Posterior vena cava (tissue), 2 donors: ENCODE data around the gene ZNF41. TPM values are rescaled to one million over a fixed set of nuclear protein-coding genes. Genes with fewer than 3 reads are reported as not detected.
"Not testable (repeated sequence)": the region's sequence is repeated elsewhere in the genome, so short reads cannot be mapped to it uniquely, and the experiment has no call there.

Source experiments
- DNase-seq: peaks from one replicate; pipeline ENCODE4 v3.0.0-alpha.2; 2020; ENCODE audit warnings: low spot score
- intact Hi-C, 2 donors: fragments of 100-400 bp; cut with DNase I; formaldehyde crosslinking; loops; one replicate each; pipeline versions ENCODE4 v1.14.1 to v1.14.2; 2022 to 2023
- total RNA-seq, 2 donors: library from RNA; stranded (reverse); fragmentation: NEBNext Ultra II Directional; extraction: Animal tissue kit (Norgen Biotek cat#: 25700); gene quantifications; one replicate each; pipeline ENCODE4 v1.2.1, GENCODE V29; 2021
- donor health status: DM: yes; HTN: yes; CAD: no.
- donor health status: DM: yes; HTN: yes; CAD: no.

ZNF41 gene
- total RNA-seq, 2 donors from 2014 or later, result 6.4 to 8.5 TPM

DNA sequence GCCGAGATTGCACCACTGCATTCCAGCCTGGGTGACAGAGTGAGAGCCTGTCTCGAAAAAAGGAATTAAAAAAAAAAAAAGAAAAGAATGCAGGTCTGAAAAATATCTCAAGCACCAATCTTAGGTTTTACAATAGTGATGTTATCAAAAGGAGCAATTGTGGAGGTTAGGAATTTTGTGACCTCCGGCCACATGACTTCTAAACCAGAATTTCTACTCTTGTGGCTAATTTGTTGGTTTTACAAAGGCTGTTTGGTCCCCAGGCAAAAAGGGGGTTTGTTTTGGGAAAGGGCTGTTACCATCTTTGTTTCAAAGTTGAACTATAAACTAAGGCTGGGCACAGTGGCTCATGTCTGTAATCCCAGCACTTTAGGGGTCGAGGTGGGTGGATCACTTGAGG, 15.4 kb upstream of the ZNF41 start:
- intact Hi-C loops, result no loop called here

DNA sequence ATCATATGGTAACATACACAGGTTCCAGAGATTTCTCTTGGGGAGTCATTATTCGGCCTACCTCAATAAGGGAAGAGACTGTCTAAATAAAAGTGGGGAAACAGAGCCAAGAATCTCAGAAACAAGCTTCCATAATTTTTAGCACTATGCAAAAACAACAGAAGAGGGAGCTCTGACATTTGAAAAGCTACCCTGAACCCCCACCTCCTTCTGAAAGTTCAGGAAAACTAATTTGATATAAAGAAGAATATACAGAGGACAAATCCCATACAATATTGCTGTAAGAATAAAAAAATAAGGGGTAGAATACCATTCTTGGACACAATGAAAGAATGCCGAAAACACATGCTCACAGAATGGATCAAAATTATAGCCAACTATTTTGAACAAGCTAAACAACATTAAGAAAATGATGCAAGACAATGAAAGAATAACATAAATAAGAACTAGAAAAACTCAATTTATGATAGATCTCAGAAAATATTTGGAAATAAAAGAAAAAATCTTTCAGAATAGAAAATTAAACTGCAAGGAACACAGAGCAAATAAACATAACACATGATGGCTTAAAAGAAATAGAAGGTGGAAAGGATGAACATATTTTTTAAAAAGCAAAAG, 14.4 kb upstream of the ZNF41 start:
- no peak for DNase-seq
- intact Hi-C loops, result no loop called here

More for the DNA sequence above, 15.4 kb upstream of the ZNF41 start:
- DNase-seq, result no peak

DNA sequence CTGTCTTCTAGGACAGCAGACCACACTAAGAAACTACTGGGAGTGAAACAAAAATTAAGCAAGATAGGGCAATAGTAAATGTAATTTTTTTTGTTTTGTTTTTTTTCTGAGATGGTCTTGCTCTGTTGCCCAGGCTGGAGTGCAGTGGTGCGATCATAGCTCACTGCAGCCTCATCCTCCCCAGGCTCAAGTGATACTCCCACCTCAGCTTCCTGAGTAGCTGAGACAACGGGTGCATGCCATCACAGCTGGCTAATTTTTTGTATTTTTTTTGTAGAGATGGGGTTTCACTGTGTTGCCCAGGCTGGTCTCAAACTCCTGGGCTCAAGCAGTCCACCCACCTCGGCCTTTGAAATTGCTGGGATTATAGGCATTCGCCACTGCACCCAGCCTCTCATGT, 9.1 kb upstream of the ZNF41 start:
- DNase-seq, intact Hi-C loops: not testable (repeated sequence)

DNA sequence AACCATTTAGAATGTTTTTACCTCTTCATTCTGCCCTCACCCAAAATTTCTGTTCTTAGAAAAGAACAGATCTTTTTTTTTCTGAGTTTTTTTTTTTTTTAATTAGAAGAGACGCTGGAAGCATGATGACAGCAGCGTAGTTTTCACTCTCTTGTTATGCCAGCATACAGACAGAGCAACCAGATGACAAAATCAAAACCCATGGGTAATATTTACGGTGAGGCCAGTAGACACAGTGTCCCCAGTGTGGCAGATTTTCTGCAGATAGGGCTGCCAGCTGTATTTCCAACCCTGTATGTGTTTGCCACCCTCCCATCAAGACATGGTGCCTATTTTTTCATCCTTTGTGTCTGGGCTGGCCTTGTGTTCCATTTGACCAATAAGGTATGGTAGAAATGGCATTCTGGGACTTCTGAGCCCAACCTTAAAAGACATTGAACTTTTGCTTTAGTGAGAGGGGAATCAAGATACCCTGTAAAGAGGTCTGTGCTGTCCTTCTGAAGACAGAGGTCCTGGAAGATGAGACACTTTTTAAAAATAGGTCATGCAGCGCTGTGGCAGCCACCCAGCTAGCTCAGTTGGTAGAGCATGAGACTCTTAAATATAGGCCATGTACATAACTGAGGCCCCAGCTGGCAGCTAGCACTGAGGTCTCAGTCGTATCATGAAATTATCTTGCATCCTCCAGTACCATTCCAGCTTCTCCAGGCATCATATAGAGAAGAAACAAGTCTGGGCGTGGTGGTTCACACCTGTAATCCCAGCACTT, 6.7 kb upstream of the ZNF41 start:
- no peak for DNase-seq
- intact Hi-C loops, result no loop called here

DNA sequence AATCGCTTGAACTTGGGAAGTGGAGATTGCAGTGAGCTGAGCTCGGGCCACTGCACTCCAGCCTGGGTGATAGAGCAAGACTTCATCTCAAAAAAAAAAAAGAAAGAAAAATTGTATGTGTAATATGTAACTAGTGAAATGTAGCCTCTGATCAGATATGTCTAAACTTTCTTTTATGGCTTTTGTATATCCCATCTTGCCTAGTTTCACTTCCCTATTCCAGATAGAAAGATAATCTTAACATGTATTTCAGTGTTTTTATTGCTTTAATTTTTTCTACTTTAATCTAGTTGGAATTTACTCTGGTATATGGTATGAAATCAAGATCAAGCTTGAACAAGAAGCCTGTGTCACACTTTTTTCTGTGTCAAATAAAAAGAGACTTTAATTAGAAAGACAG, 1.9 kb upstream of the ZNF41 start:
- intact Hi-C loops, result no loop called here
- DNase-seq, result no peak

DNA sequence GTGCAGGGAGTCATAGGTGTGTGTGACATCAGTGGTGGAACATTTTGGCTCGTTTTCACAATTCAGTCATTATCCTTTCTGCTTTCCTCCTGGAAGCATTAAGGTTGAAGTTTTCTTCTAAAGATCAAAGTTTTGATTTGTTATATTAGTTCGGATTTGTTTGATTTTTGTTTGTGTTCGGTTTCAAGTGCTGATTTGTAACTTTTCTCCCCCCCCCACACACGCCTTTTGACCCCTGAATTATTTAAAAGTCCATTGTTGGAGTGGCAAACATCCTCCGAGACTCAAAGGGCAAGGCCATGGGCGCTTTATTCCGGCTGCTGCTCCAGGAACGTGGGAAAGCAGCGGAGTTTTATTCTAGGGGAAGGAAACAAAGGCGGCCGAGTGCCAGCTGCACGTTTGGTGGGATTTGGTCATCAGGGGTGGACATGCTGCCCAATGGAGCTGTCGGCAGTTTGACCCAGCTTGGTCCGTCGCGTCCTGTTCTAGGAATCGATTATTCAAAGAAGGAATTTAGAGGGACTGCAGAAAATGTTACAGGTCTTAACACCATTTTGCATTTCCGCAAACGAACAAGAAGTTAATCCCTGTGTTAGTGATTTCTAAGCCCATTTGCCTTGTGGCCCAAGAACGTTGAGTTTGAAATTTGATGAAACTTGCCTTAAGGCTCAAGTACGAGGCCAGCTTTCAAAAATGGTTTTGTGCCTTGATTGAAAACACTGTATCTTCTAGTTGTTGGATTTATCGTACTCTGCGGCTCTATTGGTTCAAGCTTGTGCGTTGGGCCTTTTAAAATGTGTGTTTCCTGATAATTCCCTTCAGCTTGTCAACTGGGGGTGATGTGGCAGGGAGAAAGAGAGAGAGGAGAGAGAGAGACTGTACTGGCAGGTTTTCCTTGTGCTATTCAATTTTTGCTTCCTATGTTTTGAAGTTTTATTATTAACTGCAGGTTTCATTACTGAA, 565 bp upstream of the ZNF41 start:
- DNase-seq, result no peak
- intact Hi-C loops, result no loop called here

DNA sequence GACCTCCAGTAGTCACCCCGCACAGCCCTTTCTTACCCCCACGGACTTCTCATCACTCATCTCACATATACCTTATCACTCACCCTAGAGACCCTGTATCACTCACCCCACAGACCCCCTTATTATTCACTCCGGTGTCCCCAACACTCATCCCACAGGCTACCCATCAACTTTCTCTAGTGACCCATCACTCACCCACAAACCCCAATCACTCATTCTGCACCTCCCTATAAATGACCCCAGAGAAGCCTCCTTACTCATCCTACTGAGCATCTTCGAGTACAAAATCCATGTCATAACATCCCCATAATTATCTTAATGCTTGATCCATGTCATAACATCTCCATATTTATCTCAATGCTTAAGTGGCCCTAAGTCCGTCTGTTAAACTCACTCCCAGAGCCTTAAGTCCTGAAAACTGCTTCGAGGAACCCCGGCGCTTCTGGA, 934 bp downstream of the ZNF41 start:
- DNase-seq, result no peak

DNA sequence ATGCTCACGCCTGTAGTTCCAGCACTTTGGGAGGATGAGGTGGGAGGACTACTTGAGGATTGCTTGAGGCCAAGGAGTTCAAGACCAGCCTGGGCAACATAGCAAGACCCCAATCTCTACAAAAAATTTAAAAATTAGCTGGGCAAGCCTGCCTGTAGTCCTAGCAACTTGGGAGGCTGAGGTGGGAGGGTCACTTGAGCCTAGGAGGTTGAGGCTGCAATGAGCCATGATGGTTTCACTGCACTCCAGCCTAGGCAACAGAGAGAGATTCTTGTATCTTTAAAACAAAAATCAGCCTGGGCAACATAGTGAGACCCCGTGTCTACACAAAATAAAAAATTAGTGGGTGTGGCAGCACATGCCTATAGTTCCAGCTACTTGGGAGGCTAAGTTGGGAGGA, 1.9 kb downstream of the ZNF41 start:
- intact Hi-C loops, result no loop called here
- no peak for DNase-seq

More for the DNA sequence above, 934 bp downstream of the ZNF41 start:
- intact Hi-C loops, result no loop called here

DNA sequence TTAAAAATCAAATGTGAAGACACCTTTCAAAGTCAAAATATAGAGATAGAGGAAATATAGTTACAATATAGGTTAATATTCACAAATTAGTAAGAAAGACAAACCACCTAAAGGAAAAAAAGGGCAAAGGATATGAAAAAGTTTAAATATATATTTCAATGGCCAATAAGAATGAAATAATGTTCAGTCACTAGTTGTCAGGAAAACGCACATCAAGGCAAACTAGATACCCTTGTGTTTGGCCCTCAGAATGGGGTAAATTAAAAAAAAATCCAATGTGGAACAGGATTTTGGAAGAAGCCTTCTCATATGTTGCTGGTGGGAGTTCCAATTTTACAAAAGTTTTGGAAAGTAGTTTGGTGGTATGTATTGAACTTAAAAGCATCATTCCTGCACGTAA, 2.4 kb downstream of the ZNF41 start:
- intact Hi-C loops, result no loop called here
- no peak for DNase-seq

DNA sequence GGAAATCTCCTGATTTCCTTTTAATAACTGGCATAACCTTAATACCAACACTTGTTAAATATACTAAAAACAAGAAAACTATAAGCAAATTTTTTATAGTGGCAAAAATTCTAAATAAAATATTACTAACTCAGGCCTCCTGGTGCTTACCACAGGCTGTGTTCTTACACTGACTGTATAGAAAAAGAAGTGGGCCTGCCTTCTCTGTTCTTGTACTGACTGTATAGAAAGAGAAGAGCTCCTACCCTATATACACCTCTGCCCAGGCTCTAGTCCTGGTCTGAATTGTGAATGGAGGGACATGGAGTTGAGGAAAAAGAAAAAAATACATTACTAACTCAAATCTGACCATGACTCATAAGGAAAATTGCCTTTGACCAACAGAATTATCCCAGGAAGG, 7.5 kb downstream of the ZNF41 start:
- intact Hi-C loops, result no loop called here
- DNase-seq, result no peak

DNA sequence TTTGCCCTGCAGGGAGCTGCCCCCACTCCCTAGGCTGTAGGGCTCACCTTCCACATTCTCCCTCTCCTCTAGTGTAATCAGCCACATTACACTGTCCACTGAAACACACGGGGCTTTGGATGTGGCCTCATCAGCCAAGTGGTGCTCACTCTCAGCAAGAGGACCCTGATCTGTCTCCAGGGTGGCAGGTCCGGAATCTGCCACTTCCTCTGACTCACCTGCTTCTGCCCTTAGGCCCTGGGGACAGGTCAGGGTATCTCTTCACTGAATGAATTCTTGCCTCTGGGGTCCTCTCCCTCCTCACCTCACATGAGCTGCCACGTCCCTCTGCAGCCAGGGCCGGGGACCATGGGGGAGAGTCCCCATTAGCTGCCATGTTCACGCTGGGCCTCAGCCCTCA, 15.9 kb downstream of the ZNF41 start:
- intact Hi-C loops, result no loop called here
- DNase-seq, result no peak

DNA sequence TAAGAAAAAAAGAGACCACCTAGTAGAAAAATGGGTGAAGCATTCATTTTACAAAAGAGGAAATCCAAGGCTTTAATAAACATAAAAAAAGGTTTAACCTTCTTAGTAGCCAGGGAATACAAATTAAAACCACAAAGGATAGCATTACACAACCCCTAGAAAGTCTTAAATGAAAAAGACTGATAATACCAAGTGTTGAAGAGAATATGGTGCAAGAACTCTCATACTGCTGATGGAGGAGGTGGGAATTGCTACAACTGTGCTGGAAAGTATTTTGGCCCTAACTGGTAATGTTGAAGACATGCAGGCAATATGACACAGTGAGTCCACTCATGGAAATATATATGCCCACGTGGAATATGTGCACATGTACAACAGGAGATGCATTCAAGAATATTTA, 22.5 kb downstream of the ZNF41 start:
- DNase-seq, result no peak
- intact Hi-C loops, result no loop called here

DNA sequence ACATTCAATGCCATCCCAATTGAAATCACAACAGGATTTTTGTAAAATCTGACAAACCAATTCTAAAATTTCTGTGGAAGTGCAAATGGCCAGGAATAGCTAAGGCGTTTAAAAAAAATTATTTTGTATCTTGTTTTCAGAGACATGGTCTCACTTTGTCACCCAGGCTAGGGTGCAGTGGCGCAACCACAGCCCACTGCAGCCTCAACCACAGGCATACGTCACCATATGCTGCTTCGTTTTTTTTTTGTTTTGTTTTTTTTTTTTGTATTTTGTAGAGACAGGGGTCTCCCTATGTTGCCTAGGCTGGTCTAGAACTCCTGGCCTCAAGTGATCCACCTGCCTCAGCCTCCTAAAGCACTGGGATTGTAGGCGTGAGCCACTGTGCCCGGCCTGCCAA, 24.5 kb downstream of the ZNF41 start:
- intact Hi-C loops, result loop anchor here in 1 of 2 donors (10.0 kb wide), 1 partner anchor 736 kb away; the partner anchor contains the start of gene SSX5
- DNase-seq, result no peak

DNA sequence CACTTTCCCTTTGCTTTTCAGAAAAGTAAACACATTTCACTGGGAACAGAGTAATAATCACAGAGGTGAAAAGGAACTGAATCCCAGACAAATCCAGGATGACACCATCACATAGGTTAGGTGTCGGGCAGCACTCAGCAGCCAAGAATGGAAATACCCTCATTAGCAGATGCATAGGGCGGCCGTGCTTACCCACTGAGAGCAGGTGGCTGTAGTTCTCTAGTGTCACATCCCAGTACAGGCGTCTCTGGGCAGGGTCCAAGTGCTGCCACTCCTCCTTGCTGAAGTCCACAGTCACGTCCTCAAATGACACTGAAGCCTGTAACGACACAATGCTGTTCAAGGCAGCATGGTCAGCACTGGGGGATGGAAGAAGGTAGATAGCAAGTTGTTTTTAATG, 26.9 kb downstream of the ZNF41 start:
- intact Hi-C loops, result loop anchor here in 1 of 2 donors (10.0 kb wide), 1 partner anchor 739 kb away; the partner anchor contains the start of gene SSX5
- DNase-seq, result no peak

DNA sequence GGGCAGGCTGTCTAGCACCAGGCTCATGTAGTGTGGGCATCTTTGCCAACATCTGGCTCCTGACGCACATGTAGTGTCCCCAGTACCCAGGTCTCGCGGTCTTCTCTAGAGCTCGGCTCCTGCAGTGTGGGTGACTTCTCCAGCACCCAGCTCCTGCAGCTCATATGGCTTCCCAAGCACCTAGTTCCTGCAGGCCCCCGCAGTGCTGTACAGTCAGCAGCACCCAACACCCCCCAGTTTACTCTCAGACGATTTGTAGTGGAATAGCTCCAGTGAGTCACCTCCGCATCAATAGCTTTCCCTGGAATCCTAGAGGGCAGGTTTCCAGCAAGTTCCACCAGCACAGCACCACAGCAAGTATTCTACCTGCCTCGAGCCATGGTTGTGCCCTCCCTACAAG, 30.9 kb downstream of the ZNF41 start:
- no peak for DNase-seq
- intact Hi-C loops, result loop anchor here in 1 of 2 donors (10.0 kb wide), 1 partner anchor 743 kb away; the partner anchor contains the start of gene SSX5

DNA sequence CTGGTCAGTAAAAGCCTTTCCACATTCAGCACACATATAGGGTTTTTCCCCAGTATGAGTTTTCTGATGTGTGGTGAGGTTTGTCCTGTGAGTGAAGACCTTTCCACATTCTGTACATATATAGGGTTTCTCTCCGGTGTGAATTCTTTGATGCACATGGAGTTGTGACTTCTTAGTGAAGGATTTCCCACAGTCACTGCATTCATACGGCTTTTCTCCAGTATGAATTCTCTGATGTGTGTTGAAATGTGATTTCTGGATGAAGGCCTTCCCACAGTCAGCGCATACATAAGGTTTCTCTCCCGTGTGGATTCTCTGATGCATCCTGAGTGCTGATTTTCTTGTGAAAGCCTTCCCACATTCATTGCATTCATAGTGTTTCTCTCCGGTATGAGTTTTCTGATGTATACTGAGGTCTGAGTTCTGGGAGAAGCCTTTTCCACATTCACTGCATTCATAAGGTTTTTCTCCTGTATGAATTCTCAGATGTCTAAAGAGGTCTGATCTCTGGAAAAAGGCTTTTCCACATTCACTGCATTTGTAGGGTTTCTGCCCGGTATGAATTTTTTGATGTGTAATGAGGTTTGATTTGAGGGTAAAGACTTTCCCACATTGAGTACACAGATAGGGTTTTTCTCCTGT, 34.7 kb downstream of the ZNF41 start:
- no peak for DNase-seq
- intact Hi-C loops, result no loop called here

DNA sequence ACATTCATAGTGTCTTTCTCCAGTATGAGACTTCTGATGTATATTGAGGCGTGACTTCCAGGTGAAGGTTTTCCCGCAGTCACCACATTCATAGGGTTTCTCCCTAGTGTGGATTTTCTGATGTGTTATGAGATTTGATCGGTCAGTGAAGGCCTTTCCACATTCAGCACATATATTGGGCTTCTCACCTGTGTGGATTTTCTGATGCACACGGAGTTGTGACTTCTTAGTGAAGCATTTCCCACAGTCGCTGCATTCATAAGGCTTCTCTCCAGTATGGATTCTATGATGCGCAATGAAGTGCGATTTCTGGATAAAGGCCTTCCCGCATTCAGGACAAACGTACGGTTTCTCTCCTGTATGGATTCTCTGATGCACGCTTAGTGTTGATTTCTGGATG, 35.4 kb downstream of the ZNF41 start:
- intact Hi-C loops, result no loop called here
- no peak for DNase-seq

DNA sequence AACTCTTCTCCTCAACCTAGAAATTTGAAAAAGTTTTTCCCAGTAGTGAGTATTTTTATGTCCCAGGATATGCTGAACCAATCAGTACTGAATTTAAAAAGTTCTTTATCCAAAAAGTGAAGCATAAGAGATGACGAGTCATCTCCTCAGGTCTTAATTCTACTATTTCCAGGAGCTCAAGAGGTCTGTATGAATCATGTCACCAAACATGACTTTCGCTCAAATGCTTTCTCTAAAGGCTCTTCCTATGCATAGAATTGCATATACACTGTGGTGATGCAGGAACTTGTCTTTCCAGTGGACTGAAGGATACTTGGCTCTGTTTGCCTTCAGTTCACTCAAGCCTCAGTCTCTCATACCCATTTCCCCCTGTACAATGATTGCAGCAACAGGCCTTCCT, 36.1 kb downstream of the ZNF41 start:
- intact Hi-C loops, result no loop called here
- no peak for DNase-seq

DNA sequence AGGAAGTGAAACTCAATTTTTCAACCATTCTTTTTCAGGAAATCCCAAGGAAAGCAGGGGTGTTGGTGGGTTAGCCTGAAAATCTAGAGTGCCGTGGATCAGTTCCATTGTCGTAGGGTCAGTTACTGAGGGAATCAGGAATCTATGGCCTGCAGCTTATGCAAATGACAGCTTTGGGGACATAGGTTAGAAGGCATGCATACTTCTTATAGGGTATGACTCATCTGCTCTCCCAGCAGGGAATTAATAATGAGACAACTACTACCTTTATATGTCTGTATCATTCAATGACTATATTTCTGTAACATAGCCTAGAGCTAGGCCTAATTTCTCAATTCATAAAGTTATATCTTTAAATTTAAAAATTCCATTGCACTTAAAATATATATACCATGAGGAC, 36.6 kb downstream of the ZNF41 start:
- intact Hi-C loops, result no loop called here

More for the DNA sequence above, 36.6 kb downstream of the ZNF41 start:
- no peak for DNase-seq
